ENCODE measurements around the gene USP10.
"Not testable (repeated sequence)": the region's sequence is repeated elsewhere in the genome, so short reads cannot be mapped to it uniquely, and the experiment has no call there.

The USP10 gene

DNA sequence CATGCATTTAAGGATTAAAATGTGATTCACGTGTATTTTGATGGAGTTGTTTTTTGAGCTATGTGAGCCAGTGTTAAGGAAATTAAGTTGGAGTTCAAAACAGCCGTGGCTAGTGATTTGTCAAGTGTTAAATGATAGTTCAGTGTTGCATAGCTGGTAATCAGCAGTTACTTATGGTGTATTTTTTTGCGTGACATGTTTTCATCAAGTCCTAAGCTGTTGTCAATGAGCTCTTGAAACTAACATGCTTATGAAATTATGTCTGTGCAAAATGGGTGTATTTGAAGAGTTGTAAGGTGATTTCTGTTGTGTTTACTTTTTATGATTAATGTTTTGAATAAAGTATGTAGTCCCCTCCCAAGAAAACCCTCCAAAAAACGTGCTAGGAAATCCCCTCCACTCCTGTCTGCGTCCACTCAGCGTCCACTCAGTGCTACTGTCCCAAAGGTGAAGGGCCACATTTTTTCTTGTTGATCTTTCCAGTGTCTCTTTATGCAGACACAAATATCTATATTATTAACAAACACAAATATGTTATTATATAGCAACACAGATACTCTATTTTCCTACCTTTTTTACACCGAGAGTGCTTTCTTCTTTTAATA is 30.0 kb downstream of the USP10 start:
- DNase-seq = no peak

DNA sequence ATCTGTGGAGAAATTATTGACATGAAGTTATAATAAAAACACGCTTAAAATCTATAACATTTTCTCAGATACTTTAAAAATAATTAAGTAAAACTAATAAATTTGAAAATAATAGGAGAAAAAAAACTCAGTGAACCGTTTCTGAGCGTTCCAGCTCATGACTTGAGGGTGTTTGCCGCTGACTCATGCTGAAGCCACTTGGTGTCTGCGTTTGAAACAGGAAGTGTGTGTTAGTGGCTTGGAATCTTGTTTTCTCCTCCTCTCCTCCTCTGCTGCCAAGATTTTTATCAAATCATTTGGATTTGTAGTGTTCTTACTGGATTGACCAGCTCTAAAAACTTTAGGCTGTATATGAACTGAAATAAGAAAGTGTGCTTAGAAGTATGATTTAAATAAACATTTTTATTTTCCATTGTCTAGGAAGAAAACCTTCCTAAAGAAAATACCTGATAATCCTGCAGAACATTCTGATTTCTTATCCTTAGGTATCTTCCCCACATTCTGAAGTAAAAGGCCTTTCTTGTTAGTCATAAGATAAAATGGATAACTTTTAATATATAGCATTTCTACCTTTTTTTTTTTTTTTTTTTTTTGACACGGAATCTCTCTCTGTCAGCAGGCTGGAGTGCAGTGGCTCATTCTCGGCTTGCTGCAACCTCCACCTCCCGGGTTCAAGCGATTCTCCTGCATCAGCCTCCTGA is 30.8 kb downstream of the USP10 start:
- no peak for DNase-seq

DNA sequence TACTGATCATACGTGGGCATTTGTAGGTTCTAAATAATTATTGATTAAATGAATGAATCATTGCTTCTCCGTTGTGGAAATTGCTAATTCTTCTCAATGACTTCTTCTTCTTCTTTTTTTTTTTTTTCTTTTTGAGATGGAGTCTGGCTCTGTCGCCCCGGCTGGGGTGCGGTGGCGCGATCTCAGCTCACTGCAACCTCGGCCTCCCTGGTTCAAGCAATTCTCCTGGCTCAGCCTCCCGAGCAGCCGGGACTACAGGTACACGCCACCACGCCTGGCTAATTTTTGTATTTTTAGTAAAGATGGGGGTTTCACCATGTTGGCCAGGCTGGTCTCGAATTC is 32.5 kb downstream of the USP10 start:
- not testable (repeated sequence) for DNase-seq

DNA sequence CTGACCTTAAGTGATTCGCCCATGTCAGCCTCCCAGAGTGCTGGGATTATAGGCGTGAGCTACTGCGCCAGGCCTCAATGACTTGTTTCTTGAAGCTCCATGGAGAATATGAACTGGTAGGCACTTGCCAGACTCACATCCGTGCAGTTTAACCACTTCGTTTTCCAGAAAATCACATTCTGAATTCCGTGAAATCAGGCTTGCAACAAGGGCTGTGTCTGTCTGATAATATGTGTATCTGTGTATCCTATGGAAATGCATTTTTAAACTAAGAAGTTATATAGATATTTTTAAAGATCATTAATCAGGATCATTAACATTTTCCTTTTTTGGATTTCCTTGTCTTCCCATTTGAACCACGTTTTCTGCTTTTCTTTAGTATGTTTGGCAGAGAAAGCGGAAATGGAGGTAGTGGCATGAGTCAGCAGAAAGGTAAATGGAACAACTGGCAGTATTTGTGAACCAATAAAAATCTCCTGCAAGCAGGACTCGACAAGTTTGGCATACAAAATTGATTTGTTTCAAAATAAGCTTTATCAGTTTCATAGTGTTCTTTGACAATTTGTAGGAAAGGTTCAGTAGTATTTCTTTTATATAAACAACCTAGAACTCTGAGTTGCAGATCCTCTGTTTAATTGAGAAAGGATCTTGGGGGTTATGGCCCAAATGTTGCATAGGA is 33.0 kb downstream of the USP10 start:
- no peak for DNase-seq

DNA sequence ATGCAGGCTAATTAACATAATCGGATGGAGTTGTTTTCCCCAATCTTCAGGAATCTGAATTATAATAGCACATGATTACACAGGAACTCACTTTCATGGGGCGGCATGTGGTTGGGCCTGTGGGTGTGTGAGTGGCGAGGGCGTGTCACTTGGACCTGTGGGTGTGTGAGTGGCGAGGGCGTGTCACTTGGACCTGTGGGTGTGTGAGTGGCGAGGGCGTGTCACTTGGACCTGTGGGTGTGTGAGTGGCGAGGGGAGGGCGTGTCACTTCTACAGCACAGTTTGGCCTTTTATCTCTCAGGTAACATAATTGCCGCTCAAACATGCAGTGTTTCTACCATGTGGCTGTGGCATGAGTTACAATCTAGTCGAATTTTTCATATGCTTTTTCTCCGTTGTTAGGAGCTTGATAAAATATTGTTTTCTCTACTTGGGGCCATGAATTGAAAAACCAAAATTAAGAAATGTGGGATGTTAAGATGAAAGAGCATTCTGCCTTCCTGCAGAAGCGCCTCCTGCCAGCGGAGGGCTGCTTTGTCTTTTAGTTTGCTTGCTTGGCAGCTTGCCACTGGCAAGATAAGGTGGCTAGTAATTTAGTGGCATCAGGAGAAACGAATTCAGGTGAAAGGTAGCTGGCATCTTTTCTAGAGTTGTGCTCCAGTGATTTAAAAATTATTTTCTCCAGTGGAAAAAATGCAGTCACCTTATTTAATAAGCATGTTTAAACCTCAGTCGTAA is 36.2 kb downstream of the USP10 start:
- DNase-seq = peak; percentile 36

DNA sequence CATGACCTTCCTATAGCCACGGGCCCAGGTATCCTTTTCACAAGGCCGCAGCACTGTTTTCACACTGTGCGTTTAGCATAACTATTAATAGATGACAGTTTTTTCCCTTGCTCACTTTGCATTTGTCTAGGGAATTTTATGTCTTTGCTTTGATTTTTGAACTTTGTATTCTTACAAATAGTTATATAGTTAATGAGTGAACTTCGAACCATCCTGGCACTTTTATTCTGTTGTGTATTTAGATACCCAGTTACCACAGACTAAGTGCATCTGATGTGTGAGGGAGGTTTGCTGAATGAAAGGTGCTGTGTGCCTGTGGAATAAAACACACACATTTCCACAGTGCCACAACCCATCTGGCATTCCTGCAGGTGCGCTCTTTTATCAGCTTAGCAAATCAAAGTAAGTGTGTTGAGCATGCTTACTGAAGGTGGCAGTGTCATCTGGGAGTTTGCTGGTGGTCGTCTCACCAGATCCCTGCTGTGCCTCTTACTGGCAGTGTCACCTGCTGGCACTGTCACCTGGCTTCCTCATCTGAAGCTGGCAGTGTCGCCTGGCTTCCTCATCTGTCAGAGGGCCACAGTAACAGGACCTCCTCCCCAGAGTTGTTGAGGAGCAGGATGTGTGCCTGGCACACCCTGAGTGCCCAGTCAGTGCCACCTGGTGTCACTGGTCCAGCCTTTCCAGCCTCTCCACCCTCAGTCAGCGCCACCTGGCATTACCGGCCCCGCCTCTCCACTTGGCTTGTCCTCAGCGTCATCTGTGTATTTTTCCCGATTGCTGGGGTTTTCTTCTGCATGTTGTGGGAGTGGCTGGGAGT is 37.6 kb downstream of the USP10 start:
- no peak for DNase-seq

DNA sequence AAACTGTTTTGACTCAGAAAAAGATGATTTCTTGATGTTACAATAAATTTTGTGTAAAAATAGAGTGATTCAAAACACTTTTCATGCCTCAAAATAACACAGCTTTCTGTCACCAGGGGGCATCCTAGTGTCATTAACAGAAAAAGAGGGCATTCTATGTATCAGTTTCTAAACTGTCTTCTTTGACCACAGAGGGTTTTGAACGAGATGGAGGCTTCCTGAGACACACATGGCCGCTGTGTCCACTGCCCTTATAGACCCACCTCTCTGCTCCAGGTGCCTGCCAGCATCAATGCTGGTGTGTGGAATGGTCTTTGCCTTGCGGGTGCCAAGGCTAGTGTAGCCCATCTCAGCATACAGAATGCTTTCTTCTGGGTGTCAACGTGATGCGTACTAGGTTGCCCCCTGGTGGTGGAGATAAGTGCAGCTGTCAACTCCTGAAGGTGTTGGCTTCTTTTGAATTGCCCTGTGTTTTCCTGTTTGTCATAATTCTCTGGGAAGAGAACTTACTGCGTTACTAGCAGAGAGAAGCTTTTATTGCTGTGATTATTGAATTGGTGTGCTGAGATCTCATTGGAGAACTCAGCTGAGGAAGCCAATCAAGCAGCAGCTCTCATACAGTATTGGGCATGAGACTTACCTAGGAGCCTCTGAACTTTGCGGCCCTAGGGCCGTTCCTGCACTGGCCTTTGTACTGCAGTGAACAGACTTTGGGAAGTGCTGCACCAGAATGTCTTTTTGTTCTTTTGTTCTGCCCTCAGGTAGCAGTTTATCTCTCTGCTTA is 38.6 kb downstream of the USP10 start:
- peak; percentile 62 for DNase-seq

DNA sequence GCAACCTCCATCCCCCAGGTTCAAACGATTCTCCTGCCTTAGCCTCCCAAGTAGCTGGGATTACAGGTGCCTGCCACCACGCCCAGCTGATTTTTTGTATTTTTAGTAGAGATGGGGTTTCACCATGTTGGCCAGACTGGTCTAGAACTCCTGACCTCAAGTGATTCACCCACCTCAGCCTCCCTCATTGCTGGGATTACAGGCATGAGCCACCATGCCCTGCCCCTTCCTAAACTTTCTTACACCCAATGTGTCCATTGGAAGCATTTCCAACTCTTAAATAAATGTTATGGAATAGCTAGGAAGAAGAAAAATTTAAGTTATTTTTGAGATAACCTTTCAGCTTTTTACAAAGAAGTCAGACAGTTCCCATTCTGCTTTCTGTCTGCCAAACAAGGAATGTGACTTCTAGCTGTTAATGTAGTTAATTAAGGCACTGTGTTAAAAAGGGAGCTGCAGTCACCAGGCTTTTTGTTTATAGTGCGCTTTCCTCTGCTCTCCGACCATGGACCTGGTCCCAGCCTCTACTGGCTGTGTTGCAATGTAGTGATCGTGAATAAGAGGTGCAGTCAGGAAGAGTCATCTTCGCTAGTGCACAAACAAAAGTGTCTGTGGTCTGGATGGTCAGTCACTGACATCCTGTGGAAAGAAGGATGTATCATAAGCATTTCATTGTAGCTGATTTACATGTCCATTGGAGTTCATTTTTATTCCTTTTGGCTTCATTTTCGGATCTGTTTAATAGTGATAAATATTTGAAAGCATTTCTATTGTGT is 39.7 kb downstream of the USP10 start:
- no peak for DNase-seq

DNA sequence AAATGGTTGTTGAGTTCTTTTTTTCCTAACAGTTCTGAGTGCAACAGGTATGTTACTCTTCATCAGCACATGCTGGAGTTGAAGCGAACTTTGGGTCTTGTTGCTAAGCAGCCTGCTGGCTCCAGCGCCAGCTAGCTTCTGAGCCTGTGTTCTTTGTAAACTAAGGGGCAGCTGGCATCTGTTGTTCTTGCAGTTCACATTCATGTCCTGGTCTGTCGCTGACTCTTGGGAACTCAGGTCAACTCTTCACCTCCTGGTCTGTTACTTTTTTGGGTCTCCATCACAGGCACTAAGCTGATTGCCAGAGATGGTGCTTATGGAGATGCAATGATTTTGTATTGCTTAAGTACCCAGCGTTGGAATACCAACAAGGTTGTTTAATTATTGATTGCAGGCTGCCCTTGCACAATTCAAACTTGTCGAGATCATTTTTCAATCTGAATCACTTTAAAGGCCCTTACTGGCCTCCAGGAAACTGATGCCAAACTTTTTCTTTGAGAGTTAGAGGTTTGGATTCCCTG is 40.9 kb downstream of the USP10 start:
- DNase-seq = no peak

DNA sequence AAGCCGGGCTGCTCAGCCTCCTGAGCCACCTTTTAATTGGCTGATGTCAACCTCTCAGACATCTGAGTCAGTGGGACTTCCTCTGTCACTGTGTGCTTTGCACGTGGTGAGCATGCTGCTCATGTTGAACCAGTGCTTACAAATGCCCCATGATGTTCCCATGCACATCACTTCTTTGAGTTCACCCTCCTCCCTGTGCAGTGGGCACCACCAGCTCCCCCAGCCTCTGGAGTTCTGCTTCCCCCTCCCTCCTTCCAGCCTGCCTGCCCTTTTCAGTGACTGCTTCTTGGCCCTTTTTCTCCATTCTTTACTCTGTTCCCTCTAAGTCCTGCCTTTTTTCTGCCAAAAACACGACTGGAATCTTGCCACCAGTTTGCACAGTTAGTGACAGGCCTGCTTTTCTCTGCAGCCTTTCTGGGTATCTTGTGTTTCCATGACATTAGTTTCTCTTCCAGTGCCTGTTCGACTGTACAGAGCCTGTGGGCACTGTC is 41.6 kb downstream of the USP10 start:
- no peak for DNase-seq

DNA sequence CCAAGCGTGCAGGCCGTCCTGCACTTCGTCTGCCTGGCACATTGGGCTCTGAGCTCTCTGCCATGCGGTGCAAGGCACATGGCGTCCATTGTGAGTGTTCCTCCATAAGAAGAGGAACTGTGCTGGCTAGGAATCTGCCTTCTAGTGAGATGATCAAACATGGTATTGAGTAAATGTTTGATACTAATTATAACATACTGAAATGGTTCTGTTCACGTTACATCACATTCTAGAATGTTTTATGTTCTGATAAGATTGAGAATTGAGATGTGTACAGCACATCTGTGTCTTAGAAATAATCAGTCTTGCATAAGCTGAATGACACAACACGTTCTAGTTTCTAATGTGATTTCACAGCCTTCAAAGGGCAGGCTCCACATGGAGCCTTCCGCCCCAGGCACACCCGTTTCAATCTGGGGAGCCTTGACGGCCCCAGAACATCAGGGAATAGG is 42.9 kb downstream of the USP10 start:
- no peak for DNase-seq

DNA sequence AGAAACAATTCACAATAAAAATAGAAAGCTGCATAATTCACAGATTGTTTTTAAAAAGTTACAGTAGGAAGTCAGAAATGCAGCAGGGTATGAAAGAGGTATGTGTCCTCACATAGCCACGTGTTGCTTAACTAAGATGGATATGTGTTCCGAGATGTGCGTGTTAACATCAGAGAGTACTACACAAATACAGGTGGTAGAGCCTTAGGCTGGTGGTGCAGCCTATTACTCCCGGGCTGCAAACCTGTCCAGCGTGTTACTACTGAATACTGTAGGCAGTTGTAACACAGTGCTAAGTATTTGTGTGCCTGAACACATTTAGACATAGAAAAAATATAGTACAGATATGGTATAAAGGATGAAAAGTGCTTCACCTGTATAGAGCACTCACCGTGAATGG is 46.4 kb downstream of the USP10 start:
- no peak for DNase-seq

DNA sequence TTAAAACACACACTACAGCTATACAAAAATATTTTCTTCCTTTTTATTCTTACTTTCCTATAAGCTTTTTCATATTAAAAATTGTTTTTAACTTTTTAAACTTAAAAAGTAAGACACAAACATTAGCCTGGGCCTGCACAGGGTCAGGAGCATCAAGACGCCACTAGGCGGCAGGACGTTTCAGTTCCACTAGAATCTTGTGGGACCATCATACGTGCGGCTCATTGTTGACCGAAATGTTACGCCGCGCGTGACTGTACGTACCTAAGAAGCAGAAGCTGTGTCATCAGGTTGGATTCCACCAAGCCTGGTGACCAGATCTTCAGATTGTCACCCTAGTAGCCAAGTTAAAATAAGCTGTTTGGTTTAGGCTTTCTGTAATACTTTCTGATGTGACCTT is 47.1 kb downstream of the USP10 start:
- DNase-seq = no peak

DNA sequence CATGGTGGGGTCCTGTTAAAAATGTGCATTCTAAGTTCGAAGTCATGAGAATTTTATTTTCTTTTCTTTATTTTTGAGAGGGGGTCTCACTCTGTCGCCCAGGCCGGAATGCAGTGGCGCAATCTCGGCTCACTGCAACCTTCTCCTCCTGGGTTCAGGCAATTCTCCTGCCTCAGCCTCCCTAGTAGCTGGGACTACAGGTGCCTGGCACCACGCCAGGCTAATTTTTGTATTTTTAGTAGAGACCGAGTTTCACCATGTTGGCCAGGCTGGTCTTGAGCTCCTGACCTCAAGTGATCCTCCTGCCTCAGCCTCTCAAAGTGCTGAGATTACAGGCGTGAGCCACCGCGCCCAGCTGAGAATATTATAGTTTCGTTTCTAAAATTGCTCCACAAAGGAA is 48.4 kb downstream of the USP10 start:
- DNase-seq = not testable (repeated sequence)

DNA sequence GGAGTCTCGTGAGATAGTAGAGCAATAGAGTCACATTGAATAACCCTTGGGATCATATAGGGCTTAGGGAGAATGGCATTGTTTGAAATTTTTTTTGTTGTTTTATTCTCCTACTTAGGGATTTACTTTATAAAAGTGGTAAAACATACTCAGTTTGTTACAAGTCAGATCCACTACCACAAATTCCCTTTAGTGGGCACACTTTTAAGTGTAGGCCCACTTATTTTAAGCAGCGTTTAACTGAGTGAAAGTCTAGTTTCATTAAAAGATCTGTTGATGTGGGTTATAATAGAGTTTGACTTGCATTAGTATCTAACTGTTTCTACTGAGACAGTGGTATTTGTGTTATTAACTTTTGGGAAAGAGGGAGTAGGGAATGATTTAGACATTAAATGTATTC is 49.3 kb downstream of the USP10 start:
- DNase-seq = no peak

DNA sequence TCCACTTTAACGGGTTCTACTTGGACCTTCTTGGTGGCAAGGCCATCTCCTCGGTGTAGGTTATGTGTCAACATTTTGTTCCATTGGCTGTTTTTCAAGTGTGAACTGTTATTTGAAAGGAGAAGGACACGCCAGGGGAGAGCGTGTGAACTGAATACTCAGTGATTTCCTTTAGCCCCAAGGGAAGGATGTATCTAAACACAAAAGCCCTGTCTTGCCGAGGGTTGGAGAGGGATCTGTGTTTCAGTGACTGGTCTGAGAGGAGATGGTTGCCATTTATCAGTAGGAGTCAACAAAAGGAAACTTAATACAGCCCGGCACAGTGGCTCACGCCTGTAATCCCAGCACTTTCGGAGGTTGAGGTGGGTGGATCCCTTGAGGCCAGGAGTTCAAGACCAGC is 50.0 kb downstream of the USP10 start:
- DNase-seq = no peak

DNA sequence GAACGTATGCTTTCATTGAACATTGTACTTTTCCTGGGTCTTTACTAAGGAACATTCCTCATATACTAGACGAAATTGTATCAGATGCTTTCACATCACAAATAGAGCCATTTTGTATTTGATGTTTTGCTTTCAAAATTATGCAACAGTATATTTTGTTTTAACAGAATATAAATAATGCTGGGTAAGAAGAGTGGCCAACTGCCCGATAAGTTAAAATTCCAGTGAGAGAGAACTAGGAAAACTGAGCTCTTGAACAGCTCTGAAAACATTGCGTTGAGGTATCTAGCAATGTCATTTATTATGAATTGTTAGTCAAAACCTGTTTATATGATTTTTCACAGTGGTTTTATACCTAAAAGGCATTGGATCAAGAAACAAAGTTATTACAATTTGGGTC is 50.8 kb downstream of the USP10 start:
- no peak for DNase-seq

DNA sequence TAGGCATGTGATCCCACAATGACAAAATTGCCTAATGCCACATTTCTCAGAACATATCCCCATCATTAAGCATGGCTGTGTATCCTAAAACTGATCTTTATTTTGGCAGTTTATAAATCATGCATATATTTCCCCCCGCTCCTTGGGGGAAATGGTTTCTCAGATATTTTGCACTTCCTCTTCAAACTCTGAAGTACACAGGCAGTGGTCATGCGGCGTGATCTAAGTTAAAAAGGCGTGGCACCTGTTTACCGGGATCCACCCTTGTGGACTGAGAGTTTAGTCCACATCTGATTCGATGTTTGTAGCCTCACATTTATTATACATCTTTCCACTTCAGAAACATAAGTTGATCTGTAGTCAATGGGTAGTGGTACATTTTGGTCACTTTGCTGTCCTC is 51.4 kb downstream of the USP10 start:
- DNase-seq = no peak

DNA sequence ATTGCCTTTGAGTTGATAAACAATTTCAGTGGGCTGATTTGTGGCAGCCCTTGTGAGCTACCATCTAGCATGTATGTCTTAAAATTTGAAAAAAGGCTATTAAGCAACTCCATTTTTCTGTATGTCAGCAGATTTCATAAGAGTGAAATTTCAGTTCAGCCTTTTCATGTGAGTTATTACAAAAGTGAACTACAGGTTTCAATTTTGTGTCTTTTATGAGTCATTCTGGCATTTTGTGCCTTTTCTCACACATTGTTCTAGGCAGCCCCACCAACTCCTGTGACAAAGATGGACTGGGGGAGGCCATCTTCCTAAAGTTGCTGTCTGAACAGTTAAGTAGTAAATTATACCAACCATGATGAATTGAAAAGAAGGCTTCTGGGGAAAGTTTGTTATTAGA is 52.1 kb downstream of the USP10 start:
- no peak for DNase-seq

DNA sequence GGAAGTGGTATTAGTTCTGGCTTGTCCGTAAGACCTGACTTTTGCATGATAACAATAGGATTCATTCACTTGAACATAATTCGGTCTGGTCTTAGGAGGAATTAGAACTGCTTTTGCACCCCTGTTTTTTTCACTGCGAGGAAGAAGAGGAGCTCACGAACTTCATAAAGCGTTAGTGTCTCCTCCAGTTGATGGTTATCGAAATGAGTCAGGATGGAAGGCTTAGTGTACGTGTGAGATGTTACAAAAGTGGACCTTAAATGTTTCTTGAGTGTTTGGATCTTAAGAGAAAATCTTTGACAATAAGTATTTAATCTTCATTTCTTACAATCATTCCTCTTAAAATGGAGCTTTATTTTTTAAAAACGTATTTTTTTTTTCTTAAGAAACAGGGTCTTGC is 52.8 kb downstream of the USP10 start:
- no peak for DNase-seq
